OCI-LY3 (cell line): ENCODE data around the gene INTS11.
"Not testable (repeated sequence)": the region's sequence is repeated elsewhere in the genome, so short reads cannot be mapped to it uniquely, and the experiment has no call there.

Source experiments
- H2AFZ ChIP-seq: fragments of 200-600, 300-600 bp; shearing (Covaris generic); 2 replicates; pipeline ENCODE4 v1.6.0; 2014; ENCODE audit warnings: antibody characterized with exemption, low read depth, low read length
- H3K27ac ChIP-seq: fragments of 200-600, 300-600 bp; sonication (generic); 2 replicates; pipeline ENCODE4 v1.5.1; 2014; ENCODE audit warnings: mild to moderate bottlenecking, low read length, moderate library complexity, mixed read lengths
- H3K27me3 ChIP-seq: fragments of 200-600, 300-600 bp; sonication (generic); 2 replicates; pipeline ENCODE4 v1.6.1; 2014; ENCODE audit warnings: low read depth, low read length, mixed read lengths
- H3K36me3 ChIP-seq: fragments of 200-600, 300-600 bp; sonication (generic); replicated peaks from 2 replicates; pipeline ENCODE3; 2014; ENCODE audit warnings: low read depth, low read length, mixed read lengths
- H3K4me1 ChIP-seq: fragments of 300-600, 200-600 bp; sonication (generic); 2 replicates; pipeline ENCODE4 v1.6.1; 2014; ENCODE audit warnings: low read length, mixed read lengths
- H3K4me2 ChIP-seq: fragments of 200-600, 300-600 bp; sonication (generic); 2 replicates; pipeline ENCODE4 v1.6.1; 2014; ENCODE audit warnings: low read length, mixed read lengths
- H3K4me3 ChIP-seq: fragments of 300-600, 200-600 bp; sonication (generic); 2 replicates; pipeline ENCODE4 v1.5.1; 2014; ENCODE audit warnings: antibody characterized with exemption, mild to moderate bottlenecking, low read length, moderate library complexity
- H3K79me2 ChIP-seq: fragments of 300-600, 200-600 bp; shearing (Covaris generic); 2 replicates; pipeline ENCODE4 v1.6.1; 2014; ENCODE audit warnings: mild to moderate bottlenecking, low read length, mixed read lengths
- H3K9ac ChIP-seq: fragments of 300-600, 200-600 bp; shearing (Covaris generic); 2 replicates; pipeline ENCODE4 v1.6.0; 2014; ENCODE audit warnings: mild to moderate bottlenecking, low read length, moderate library complexity
- H3K9me3 ChIP-seq: fragments of 200-600, 300-600 bp; shearing (Covaris generic); 2 replicates; pipeline ENCODE4 v1.6.1; 2014; ENCODE audit warnings: low read length, mixed read lengths; ENCODE audit not compliant: insufficient read depth
- H4K20me1 ChIP-seq: fragments of 200-600, 300-600 bp; sonication (generic); 2 replicates; pipeline ENCODE4 v1.6.1; 2016; ENCODE audit warnings: low read length, mixed read lengths; ENCODE audit not compliant: insufficient read depth
- CTCF ChIP-seq: fragments of 200-600, 300-600 bp; sonication (generic); IDR thresholded peaks from 2 replicates; pipeline ENCODE4 v1.5.1; 2014; ENCODE audit warnings: antibody characterized with exemption, low read length, low read depth
- EZH2phosphoT487 ChIP-seq: fragments of 200-600 bp; shearing (Covaris generic); IDR thresholded peaks from 2 replicates; pipeline ENCODE4 v1.6.1; 2018; ENCODE audit warnings: antibody characterized with exemption, mixed run types, low read depth

Gene INTS11

GRCh38 chr1:1317420-1317819, 7.0 kb downstream of the INTS11 start:
- Histone ChIP-seq H3K9me3 (no peaks in the 10 kb centered on the region), H3K9ac (no peak overlapping the region), H3K27ac (no peak overlapping the region), H3K79me2 (peaks cover 39% of the 10 kb centered on the region), H3K4me3 (no peak overlapping the region), H3K36me3 (peaks cover 28% of the 10 kb centered on the region), H3K4me1 (no peaks in the 10 kb centered on the region), H3K27me3 (no peaks in the 10 kb centered on the region), H3K4me2 (no peak overlapping the region), H4K20me1 (peaks cover 18% of the 10 kb centered on the region), H2AFZ (no peak overlapping the region)
- no peak for TF ChIP-seq CTCF
- no peak for TF ChIP-seq EZH2phosphoT487

GRCh38 chr1:1316199-1316598, 8.3 kb downstream of the INTS11 start:
- not testable (repeated sequence) for H3K9ac ChIP-seq, H3K4me1 ChIP-seq, H3K9me3 ChIP-seq, H3K4me2 ChIP-seq, H3K27me3 ChIP-seq, H3K27ac ChIP-seq, H3K4me3 ChIP-seq, H2AFZ ChIP-seq
- peaks cover 28% of the 10 kb centered on the region for H3K79me2 ChIP-seq
- peaks cover 33% of the 10 kb centered on the region for H3K36me3 ChIP-seq
- peaks cover 11% of the 10 kb centered on the region for H4K20me1 ChIP-seq

DNA sequence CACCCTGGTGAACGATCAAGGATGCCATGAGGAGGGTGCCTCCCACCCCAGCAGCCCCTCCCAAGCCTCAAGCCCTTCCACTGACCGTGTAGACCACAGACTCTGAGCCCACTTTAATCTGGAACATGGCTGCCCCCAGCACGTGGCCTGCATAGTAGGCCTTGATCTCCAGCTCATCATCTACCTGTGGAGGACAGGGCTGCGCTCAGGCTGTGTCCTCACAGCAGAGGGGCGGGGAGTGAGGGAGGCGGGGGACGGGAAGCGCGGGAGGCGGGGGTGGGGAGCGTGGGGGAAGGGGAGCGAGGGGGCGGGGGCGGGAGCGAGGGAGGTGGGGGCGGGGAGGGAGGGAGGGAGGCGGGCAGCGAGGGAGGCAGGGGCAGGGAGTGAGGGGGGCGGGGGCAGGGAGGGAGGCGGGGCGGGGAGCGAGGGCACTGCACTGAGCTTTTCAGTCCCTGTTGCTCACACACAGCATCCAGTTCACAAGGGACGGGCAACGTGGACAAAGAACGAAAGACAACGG, 9.0 kb downstream of the INTS11 start:
- TF ChIP-seq EZH2phosphoT487 = no peak
- TF ChIP-seq CTCF = no peak
- Histone ChIP-seq H3K36me3 (peaks cover 35% of the 10 kb centered on the region), H3K79me2 (peaks cover 21% of the 10 kb centered on the region), H2AFZ (no peak overlapping the region), H3K27ac (no peak overlapping the region), H3K27me3 (no peaks in the 10 kb centered on the region), H3K4me2 (no peak overlapping the region), H3K4me1 (no peaks in the 10 kb centered on the region), H4K20me1 (peaks cover 6% of the 10 kb centered on the region; the same call in 1 of the 2 replicates), H3K4me3 (no peak overlapping the region), H3K9me3 (no peaks in the 10 kb centered on the region), H3K9ac (no peak overlapping the region)

DNA sequence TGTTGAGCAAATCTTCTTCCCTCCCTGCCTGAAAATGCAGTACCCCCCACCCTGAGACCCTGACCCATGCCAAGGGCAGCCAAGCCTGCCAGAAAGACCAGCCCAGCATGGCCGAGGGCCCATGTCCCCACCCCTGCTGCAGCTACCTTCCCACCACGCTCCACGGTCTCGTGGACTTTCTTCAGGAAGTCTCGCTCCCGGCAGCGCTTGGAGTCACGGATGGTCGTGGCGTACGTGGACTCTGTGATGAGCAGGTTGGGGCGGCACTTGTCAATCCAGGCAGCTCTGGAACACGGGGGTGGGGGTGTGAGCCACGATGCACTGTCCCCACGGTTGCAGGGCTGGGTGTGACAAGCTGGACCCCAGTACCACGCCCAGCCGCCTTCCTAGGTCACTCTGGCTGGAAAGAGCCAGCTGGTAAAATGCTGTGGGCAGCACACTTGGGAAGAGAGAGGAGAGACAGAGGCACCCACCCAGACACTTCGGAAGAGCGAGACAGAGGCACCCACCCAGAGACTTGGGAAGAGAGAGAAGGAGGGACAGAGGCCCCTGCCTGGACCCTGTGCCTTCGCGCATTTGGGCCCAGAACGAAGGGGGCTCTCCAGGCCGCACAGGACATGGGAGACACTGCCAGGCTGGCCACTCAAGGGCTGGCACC, 9.7 kb downstream of the INTS11 start:
- H3K9ac ChIP-seq = no peak overlapping the region
- H2AFZ ChIP-seq = no peak overlapping the region
- no peak overlapping the region for H3K27ac ChIP-seq
- 0 out of 2 replicates have a peak, but pooled peaks cover 3% of the 10 kb centered on the region for H4K20me1 ChIP-seq
- H3K79me2 ChIP-seq = peaks cover 14% of the 10 kb centered on the region; the same call in 1 of the 2 replicates
- no peaks in the 10 kb centered on the region for H3K27me3 ChIP-seq
- peaks cover 35% of the 10 kb centered on the region for H3K36me3 ChIP-seq
- H3K4me1 ChIP-seq = peaks cover under 1% of the 10 kb centered on the region; the same call in 1 of the 2 replicates
- no peaks in the 10 kb centered on the region for H3K9me3 ChIP-seq
- no peak overlapping the region for H3K4me2 ChIP-seq
- TF ChIP-seq CTCF (no peak), EZH2phosphoT487 (no peak)
- H3K4me3 ChIP-seq = no peak overlapping the region
